Stimulated activated naive CD4-positive, alpha-beta T cell treated with Interleukin-2 at 50 U/mL for 16 hours (primary cell): ENCODE measurements around the gene OSBPL3.
"Not testable (repeated sequence)": the region's sequence is repeated elsewhere in the genome, so short reads cannot be mapped to it uniquely, and the experiment has no call there.

Experiments
- DNase-seq: peaks from one replicate; lab custom pipeline; 2025; lab: John Stamatoyannopoulos, UW

The OSBPL3 gene

DNA sequence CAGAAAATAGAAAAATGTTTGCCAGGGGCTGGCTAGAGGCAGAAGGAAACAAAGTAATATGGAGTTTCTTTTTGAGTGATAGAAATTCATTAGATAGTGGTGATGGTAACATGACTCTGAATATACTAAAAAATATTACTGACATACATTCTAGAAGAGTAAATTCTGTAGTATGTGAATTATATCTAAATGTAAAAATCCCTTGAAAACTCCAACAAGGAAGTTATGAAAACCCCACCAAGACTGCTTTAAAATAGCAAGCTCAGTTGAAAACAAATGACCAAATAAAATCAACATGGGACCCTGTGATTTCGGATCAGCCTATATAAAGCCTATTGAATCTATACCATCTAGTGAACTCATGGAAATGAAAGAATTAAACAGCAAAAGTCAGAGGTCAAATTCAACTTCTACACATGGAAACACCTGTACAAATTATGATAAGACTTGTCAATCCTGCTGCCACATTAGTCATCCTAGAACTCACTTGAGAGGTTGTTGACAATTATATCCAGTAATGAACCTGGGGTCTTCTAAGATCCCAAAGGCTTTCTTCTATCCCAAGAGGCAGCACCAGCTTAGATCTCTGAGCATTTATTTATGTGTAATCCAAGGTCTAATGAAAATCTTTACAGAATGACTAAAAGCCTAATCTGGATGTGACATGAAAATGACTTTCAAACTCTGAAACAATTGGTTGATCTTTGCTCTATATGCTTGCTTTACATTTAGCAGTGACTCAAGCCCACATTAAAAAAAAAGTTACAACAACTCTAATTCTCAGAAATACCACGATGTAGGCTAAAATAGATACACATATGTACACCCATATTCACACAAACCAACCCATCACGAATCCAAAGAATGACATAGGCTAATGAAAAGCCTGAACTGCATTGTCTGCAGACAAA, 59.3 kb downstream of the OSBPL3 start:
- DNase-seq = no peak

DNA sequence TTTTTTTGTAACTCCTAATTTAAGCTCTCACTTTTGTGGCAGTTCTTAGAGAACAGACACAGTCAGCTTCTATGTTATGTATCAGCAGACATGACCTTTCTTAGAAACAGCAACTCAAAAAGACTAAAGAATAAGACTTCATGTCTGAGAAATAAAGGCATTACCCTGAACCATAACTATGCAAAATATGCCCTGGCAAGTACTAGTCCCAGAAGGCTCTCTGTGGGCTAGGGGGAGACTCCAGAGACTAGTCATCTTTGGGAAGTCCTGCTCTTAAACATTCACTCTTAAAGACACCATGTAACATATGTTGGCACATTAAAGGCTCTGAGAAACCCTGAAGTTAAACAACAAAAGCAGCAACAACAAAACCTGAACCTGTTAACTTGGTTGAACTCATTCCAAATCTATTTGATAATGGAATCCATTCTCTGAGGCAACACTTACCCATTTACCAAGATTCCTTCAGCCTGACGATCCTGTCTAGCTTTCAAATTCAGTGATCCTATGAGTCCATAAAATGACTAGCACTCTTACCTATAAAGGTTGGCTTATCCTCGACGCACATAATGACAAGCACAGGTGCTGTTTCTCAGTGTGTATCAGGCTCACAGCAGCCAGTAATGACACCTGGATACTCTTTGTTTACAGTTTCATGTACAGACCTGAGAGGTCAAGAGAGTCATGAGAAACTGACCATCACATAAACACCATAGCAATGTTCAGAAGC, 62.3 kb downstream of the OSBPL3 start:
- DNase-seq = no peak

GRCh38 chr7:24916463-24917040, 63.4 kb downstream of the OSBPL3 start:
- no peak for DNase-seq

DNA sequence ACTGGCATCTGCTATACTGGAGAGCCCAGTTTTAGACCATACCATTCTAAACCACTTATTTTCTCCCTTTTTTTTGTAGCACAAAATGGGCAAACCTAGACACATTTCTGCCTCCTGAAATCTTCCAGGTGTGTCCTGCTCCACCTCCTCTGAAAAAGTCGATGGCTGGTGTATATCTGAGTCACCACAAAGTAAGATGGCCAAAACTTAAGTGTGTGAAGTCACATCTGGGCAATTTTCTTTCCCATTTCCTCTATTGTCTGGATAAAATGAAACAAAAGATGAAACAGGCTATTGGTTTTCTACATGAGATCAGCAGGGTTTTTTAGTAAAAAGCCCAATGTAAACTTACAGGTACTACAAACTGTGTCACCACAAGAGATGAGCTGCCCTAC, 65.5 kb downstream of the OSBPL3 start:
- no peak for DNase-seq

- DNase-seq = no peak
Measured at GRCh38 chr7:24913801-24914464, 66.0 kb downstream of the OSBPL3 start.

- DNase-seq = no peak
Measured at GRCh38 chr7:24912874-24913514, 67.0 kb downstream of the OSBPL3 start.

GRCh38 chr7:24912424-24912823, 67.6 kb downstream of the OSBPL3 start:
- DNase-seq = no peak

DNA sequence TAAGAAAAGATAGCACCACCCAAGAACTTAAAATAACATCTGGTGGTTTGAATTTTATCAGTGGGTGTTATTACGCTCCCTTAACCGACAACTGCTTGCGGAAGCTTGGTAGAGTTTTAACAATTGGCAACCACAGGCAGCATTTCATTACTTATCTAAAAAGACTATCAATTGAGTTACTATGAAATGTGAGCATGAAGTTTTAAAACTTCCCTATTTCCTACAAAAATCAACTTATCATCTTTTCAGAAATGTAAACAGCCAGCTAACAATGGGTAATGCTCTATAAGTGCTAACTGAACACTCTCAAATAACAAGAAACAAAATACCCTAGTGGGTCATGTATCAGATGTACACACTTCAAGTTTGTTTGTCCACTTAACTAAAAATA, 68.8 kb downstream of the OSBPL3 start:
- DNase-seq = peak; percentile 22

GRCh38 chr7:24910551-24911212, 69.3 kb downstream of the OSBPL3 start:
- DNase-seq = no peak

- no peak for DNase-seq
Measured at GRCh38 chr7:24908727-24909126, 71.3 kb downstream of the OSBPL3 start.

GRCh38 chr7:24908166-24908565, 71.8 kb downstream of the OSBPL3 start:
- no peak for DNase-seq

DNA sequence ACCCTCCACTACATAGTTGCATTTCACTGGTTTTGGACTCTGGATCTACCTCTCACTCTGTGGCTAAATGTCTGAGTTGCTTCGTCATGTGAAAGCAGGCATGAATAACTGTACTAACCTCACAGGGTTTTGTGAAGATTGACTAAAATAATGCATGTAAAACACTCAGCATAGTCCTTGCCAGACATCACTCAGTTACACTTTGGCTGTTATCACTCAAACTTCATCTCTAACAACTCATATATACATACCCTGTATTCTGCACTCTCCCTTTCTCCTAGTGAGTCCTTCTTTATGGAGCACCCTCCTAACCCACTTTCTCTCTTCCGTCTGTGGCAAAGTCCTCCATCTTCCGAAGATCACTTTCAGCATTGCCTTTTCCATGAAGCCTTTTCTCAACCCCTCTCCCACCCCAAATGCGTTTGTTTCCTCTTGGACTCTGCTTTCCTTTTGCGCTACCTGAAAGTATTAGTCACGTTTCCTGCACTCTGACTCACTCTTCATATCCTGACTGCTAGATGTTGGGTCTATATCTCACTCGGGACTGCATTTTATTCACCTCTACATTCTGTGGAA, 72.6 kb downstream of the OSBPL3 start:
- peak; percentile 14 for DNase-seq

DNA sequence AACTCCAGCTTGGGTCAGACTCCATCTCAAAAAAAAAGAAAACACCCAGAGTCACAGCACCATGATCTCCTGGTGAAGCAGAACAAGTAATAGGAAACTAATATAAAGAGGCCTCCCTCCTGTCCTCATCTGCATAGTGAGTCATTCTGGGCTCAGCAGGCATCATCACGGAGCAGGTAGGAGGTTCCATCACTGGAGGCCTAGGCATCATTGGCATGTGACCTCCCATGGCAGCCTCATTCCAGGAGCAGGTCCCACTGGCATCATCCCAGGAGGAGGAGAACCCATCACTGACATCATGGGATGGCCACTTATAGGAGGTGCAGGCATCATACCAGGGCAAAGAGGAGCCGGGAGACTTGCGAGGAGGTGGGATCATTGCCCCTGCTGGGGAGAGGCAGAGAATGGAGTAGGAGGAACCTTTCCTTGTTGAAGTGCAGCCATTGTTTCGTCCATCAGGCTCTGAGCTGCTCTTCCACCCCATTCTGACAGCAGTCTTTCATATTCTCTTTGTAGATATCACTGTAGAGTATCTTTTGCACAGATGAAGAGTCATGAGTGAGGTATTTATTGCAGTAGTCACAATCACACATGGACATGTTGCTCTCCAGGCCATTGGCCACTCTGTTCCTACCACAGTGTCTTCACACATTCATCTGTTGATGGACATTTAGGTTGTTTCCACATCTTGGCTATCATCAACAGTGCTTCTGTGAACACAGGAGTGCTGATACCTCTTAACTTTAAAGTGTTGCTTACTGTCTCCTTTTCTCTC, 73.8 kb downstream of the OSBPL3 start:
- DNase-seq = no peak

GRCh38 chr7:24903992-24904391, 76.0 kb downstream of the OSBPL3 start:
- not testable (repeated sequence) for DNase-seq

GRCh38 chr7:24903559-24903958, 76.4 kb downstream of the OSBPL3 start:
- DNase-seq = no peak

DNA sequence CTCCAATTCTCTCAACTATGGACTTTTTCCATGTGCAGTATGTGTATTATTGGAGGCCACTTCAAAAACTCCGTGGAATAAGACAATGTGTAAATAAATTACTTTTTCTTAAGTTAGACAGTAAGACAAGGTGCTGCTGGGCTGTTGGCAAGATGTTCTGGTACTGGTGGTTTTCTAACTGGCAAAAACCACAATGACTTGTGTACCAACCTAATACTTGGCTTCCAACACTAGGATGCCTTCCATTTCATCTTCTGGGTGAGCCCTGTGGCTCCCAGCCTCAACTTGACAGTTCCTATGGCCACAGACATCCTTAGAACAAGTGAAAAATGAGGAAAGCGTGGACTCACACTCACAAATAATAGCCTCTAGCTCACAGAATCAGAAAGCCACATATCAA, 77.0 kb downstream of the OSBPL3 start:
- DNase-seq = no peak

GRCh38 chr7:24902276-24902675, 77.7 kb downstream of the OSBPL3 start:
- DNase-seq = no peak

DNA sequence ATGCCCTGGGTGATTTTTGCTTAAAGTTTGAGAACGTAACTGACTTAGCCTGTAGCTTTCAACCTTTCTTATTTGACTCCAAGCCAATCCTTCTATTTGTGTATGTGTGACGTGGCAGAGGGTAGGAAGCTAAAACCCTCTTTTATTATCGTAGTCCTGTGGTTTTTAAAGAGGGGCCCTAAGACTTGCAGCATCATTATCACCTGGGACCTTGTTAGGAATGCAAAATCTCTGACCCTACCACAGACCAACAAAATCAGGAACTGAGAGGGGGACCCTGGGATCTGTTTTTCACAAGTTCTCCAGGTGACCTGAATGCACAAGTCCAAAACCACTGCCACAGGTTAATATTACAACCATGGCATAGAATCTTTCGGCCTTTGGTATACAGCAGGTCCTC, 80.1 kb downstream of the OSBPL3 start:
- DNase-seq = no peak

DNA sequence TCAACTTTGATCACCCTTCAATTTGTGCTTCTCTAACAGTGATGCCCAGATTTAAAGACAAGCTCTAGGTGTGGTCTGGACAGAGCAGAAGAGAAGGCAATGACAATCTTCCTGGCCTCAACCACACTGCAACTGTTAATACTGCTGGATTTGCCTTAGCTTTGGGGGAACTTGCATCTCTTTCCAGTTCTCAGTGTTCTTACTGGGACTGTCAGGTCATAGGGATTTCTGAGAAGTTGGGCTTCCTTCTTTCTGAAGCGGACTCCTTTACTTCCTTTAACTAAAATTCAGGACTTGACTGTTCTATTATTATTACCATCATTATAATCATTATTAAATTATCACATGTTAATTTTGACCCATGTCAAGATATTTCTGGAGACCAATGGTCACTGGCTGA, 80.8 kb downstream of the OSBPL3 start:
- no peak for DNase-seq

DNA sequence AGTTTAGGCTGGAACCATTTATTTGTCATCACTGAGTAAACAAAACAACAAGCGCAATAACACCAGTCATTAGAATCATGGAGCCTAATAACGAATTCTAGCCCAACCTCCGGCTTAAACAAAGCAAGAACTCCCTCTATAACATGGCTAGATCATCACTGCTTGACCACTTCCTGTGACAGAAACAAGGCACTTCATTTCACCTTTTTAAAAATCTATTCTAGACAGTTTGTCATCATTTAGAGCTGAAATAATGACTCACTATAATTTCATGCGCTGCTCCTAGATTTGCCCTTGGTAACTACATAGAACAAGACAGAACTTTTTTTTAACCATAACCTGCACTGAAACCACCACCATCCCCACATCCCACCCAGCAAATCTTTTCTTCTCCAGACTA, 81.3 kb downstream of the OSBPL3 start:
- DNase-seq = no peak
